NCI-H82 (cell line): ENCODE measurements around the gene ASCC2.
"Not testable (repeated sequence)": the region's sequence is repeated elsewhere in the genome, so short reads cannot be mapped to it uniquely, and the experiment has no call there.

ENCODE experiments used
- DNase-seq: peaks from one replicate; lab custom pipeline; 2025; lab: John Stamatoyannopoulos, UW

Gene ASCC2

GRCh38 chr22:29856496-29856895 is 18.4 kb upstream of the ASCC2 start:
- no peak for DNase-seq

- no peak for DNase-seq
Measured at GRCh38 chr22:29855611-29856181, 17.6 kb upstream of the ASCC2 start.

GRCh38 chr22:29854432-29854831 is 16.4 kb upstream of the ASCC2 start:
- no peak for DNase-seq

GRCh38 chr22:29848111-29848510 is 10.0 kb upstream of the ASCC2 start:
- no peak for DNase-seq

- no peak for DNase-seq
Measured at GRCh38 chr22:29846290-29846689, 8.2 kb upstream of the ASCC2 start.

GRCh38 chr22:29842740-29843139 is 4.7 kb upstream of the ASCC2 start:
- DNase-seq = no peak

- no peak for DNase-seq
Measured at GRCh38 chr22:29842172-29842571, 4.1 kb upstream of the ASCC2 start.

GRCh38 chr22:29840498-29840897 is 2.4 kb upstream of the ASCC2 start:
- DNase-seq = no peak

GRCh38 chr22:29839039-29839438 is 965 bp upstream of the ASCC2 start:
- no peak for DNase-seq

GRCh38 chr22:29838599-29838956 is 504 bp upstream of the ASCC2 start:
- DNase-seq = no peak

GRCh38 chr22:29836791-29837370 is 1.2 kb downstream of the ASCC2 start:
- not testable (repeated sequence) for DNase-seq

GRCh38 chr22:29834046-29834445 is 4.0 kb downstream of the ASCC2 start:
- DNase-seq = no peak

- no peak for DNase-seq
Measured at GRCh38 chr22:29833392-29833965, 4.6 kb downstream of the ASCC2 start.

GRCh38 chr22:29831958-29832357 is 6.1 kb downstream of the ASCC2 start:
- DNase-seq = no peak

- DNase-seq = no peak
Measured at GRCh38 chr22:29831186-29831921, 6.7 kb downstream of the ASCC2 start.

- DNase-seq = no peak
Measured at GRCh38 chr22:29830585-29830984, 7.5 kb downstream of the ASCC2 start.

- DNase-seq = not testable (repeated sequence)
Measured at GRCh38 chr22:29827726-29828125, 10.3 kb downstream of the ASCC2 start.

- no peak for DNase-seq
Measured at GRCh38 chr22:29827091-29827490, 11.0 kb downstream of the ASCC2 start.

GRCh38 chr22:29825578-29825977 is 12.5 kb downstream of the ASCC2 start:
- no peak for DNase-seq

- DNase-seq = no peak
Measured at GRCh38 chr22:29824677-29825076, 13.4 kb downstream of the ASCC2 start.

GRCh38 chr22:29821291-29822016 is 16.6 kb downstream of the ASCC2 start:
- DNase-seq = peak; percentile 75

- no peak for DNase-seq
Measured at GRCh38 chr22:29820961-29821290, 17.1 kb downstream of the ASCC2 start.

- DNase-seq = no peak
Measured at GRCh38 chr22:29819501-29819900, 18.6 kb downstream of the ASCC2 start.
